ENCODE data around the gene PPIB. TPM values are rescaled to one million over a fixed set of nuclear protein-coding genes. Genes with fewer than 3 reads are reported as not detected.

PPIB gene
- total and polyA plus RNA-seq, 9 of the 15 experiments (the other 6 are each of a cell fraction or from before 2014, with no cell fraction given): 306 to 746 (median 439) TPM

DNA sequence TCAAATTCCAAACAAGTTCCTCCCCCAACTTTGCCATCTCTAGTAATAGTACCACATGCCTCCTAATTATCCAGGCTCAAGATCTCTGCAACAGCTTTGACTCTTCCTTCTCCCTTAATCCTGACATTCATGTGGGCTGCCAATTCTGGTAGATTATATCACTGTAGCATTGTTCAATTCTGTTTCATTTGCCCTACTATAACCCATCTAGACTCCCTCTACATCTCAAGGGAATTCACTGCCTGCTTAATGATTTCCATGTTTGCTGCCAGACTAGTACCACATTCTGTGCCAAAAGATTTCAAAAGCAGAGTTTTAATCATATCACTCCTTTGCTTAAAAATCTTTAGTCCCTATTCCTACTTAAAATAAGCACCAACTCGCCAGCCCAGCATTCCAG lies 34.6 kb upstream of the PPIB start:
- H3K9me1 ChIP-seq (ENCODE audit: control insufficient read depth, insufficient read depth, low read length): no peaks in the 10 kb centered on the region
- H3K27ac ChIP-seq (ENCODE audit: extremely low read depth, low read depth, low read length): no peak overlapping the region
- H3K4me2 ChIP-seq (ENCODE audit: insufficient read depth, low read length): no peak overlapping the region
- POLR2A ChIA-PET: interaction anchor here (0.7 to 1.4 kb wide), 5 partner anchors 7 to 34 kb away, joined by 3 to 4 read pairs (median 3); partner anchors contain the start of gene PPIB
- intact Hi-C loops (cut with micrococcal nuclease): no loop called here
- CTCF ChIA-PET (ENCODE audit: low intra/inter-chr PET ratio): no interaction called here
- no peak for DNase-seq (ENCODE audit: extremely low read depth in 1 of 4, low spot score in 3 of 4)
- no peak for FAIRE-seq
- WGBS (ENCODE audit: insufficient coverage, low coverage, missing lambda C conversion rate): 71% methylated on average over 1 of the region's 1 CpG
- no TSS peak for BruUV-seq (replicated peaks)
- H4K20me1 ChIP-seq (replicated peaks; ENCODE audit: control insufficient read depth, insufficient read depth, low read length): no peaks in the 10 kb centered on the region; the same call in 1 of the 2 replicates
- H3K4me1 ChIP-seq (replicated peaks in 1 of 2; ENCODE audit: control insufficient read depth in 2 of 2, insufficient read depth in 2 of 2, low read length in 2 of 2): peaks cover 8 to 10% of the 10 kb centered on the region in 2 experiments; a peak in 4 of 5 replicates
- H3K27me3 ChIP-seq (ENCODE audit: control insufficient read depth in 2 of 2, insufficient read depth in 2 of 2, low read length in 2 of 2): no peaks in the 10 kb centered on the region
- H3K36me3 ChIP-seq (ENCODE audit: control insufficient read depth, insufficient read depth, low read length): peaks cover 15% of the 10 kb centered on the region
- TF ChIP-seq MTA1 (IDR thresholded peaks at IDR 0.05; ENCODE audit: borderline replicate concordance) (no peak), NCOR1 (IDR thresholded peaks at IDR 0.05) (no peak), RUNX1 (IDR thresholded peaks at IDR 0.05; ENCODE audit: low read depth) (no peak)
- TF ChIP-seq, protein P1, sequence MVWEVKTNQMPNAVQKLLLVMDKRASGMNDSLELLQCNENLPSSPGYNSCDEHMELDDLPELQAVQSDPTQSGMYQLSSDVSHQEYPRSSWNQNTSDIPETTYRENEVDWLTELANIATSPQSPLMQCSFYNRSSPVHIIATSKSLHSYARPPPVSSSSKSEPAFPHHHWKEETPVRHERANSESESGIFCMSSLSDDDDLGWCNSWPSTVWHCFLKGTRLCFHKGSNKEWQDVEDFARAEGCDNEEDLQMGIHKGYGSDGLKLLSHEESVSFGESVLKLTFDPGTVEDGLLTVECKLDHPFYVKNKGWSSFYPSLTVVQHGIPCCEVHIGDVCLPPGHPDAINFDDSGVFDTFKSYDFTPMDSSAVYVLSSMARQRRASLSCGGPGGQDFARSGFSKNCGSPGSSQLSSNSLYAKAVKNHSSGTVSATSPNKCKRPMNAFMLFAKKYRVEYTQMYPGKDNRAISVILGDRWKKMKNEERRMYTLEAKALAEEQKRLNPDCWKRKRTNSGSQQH (CRISPR knock-in tag; IDR thresholded peaks at IDR 0.05): no peak
- TF ChIP-seq, protein P2, sequence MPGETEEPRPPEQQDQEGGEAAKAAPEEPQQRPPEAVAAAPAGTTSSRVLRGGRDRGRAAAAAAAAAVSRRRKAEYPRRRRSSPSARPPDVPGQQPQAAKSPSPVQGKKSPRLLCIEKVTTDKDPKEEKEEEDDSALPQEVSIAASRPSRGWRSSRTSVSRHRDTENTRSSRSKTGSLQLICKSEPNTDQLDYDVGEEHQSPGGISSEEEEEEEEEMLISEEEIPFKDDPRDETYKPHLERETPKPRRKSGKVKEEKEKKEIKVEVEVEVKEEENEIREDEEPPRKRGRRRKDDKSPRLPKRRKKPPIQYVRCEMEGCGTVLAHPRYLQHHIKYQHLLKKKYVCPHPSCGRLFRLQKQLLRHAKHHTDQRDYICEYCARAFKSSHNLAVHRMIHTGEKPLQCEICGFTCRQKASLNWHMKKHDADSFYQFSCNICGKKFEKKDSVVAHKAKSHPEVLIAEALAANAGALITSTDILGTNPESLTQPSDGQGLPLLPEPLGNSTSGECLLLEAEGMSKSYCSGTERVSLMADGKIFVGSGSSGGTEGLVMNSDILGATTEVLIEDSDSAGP (CRISPR knock-in tag; IDR thresholded peaks at IDR 0.05): no peak
- in situ Hi-C loops (cut with MboI): no loop called here
- no peak overlapping the region for H3K4me3 ChIP-seq
- no peak for ATAC-seq
- H3K9me3 ChIP-seq (replicated peaks; ENCODE audit: control insufficient read depth, insufficient read depth, low read depth, low read length): no peaks in the 10 kb centered on the region; the same call in 1 of the 2 replicates
- H2AFZ ChIP-seq (ENCODE audit: low read depth, low read length): no peak overlapping the region
- no peak overlapping the region for H3K9ac ChIP-seq (ENCODE audit: insufficient read depth in 1 of 2, low read depth in 2 of 2, low read length in 2 of 2)
- H3K79me2 ChIP-seq (ENCODE audit: control insufficient read depth, insufficient read depth, low read length): no peaks in the 10 kb centered on the region

All from K562 (cell line).